Measurements from ENCODE around the gene TOR1AIP2.
"Not testable (repeated sequence)": the region's sequence is repeated elsewhere in the genome, so short reads cannot be mapped to it uniquely, and the experiment has no call there.

DNA sequence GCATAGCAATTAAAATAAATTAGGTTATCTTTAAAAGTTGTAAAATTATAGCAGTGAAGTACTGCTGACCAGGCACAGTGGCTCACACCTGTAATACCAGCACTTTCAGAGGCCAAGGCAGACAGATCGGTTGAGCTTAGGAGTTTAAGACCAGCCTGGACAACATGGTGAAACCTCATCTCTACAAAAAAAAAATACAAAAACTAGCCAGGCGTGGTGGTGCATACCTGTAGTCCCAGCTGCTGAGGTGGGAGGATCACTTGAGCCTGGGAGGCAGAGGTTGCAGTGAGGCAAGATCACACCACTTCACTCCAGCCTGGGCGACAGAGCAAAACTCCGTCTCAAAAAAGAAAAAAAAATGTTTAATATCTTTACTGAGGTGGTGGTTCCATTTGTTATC, 21.8 kb downstream of the TOR1AIP2 start:
- not testable (repeated sequence) for TF ChIP-seq POLR2A (IDR thresholded peaks at IDR 0.05)
- TF ChIP-seq, protein P1, sequence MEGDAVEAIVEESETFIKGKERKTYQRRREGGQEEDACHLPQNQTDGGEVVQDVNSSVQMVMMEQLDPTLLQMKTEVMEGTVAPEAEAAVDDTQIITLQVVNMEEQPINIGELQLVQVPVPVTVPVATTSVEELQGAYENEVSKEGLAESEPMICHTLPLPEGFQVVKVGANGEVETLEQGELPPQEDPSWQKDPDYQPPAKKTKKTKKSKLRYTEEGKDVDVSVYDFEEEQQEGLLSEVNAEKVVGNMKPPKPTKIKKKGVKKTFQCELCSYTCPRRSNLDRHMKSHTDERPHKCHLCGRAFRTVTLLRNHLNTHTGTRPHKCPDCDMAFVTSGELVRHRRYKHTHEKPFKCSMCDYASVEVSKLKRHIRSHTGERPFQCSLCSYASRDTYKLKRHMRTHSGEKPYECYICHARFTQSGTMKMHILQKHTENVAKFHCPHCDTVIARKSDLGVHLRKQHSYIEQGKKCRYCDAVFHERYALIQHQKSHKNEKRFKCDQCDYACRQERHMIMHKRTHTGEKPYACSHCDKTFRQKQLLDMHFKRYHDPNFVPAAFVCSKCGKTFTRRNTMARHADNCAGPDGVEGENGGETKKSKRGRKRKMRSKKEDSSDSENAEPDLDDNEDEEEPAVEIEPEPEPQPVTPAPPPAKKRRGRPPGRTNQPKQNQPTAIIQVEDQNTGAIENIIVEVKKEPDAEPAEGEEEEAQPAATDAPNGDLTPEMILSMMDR (IDR thresholded peaks at IDR 0.05): not testable (repeated sequence)
